Stimulated activated CD4-positive, alpha-beta T cell treated with anti-CD3 and anti-CD28 coated beads, Interleukin-2, amount 100 ng/mL, for 4 hours (primary cell): ENCODE data around the gene SMARCE1.

Source experiments
- DNase-seq: peaks from one replicate; pipeline ENCODE4 v3.0.0-alpha.2; 2020; ENCODE audit warnings: low read depth

The SMARCE1 gene

GRCh38 chr17:40647624-40648383, at the start of gene SMARCE1:
TSS of gene SMARCE1 (minus strand) at chr17:40647818. CDS start at chr17:40645802, 2,016 bp downstream.
- peak; percentile 41 for DNase-seq

- DNase-seq: no peak
Measured at GRCh38 chr17:40697297-40697696, 49.7 kb upstream of the SMARCE1 start.

GRCh38 chr17:40696651-40697072, 49.0 kb upstream of the SMARCE1 start:
- DNase-seq: no peak

GRCh38 chr17:40695874-40696472, 48.4 kb upstream of the SMARCE1 start:
- no peak for DNase-seq

GRCh38 chr17:40694584-40694983, 47.0 kb upstream of the SMARCE1 start:
- DNase-seq: no peak

- no peak for DNase-seq
Measured at GRCh38 chr17:40687106-40687505, 39.5 kb upstream of the SMARCE1 start.

GRCh38 chr17:40686192-40686591, 38.6 kb upstream of the SMARCE1 start:
- no peak for DNase-seq

GRCh38 chr17:40680998-40681397, 33.4 kb upstream of the SMARCE1 start:
- no peak for DNase-seq

GRCh38 chr17:40679523-40679907, 31.9 kb upstream of the SMARCE1 start:
- no peak for DNase-seq

GRCh38 chr17:40678902-40679522, 31.4 kb upstream of the SMARCE1 start:
- no peak for DNase-seq

- no peak for DNase-seq
Measured at GRCh38 chr17:40675905-40676304, 28.3 kb upstream of the SMARCE1 start.

- DNase-seq: no peak
Measured at GRCh38 chr17:40672654-40673053, 25.0 kb upstream of the SMARCE1 start.

- no peak for DNase-seq
Measured at GRCh38 chr17:40671282-40671681, 23.7 kb upstream of the SMARCE1 start.

GRCh38 chr17:40666331-40666730, 18.7 kb upstream of the SMARCE1 start:
- no peak for DNase-seq

- no peak for DNase-seq
Measured at GRCh38 chr17:40664582-40665333, 17.1 kb upstream of the SMARCE1 start, which contains the start of gene KRT222. TSS of gene KRT222 (minus strand) at chr17:40665177. CDS start at chr17:40665099, 78 bp downstream.

- no peak for DNase-seq
Measured at GRCh38 chr17:40663252-40663651, 15.6 kb upstream of the SMARCE1 start.

GRCh38 chr17:40659911-40660310, 12.3 kb upstream of the SMARCE1 start:
- no peak for DNase-seq

- no peak for DNase-seq
Measured at GRCh38 chr17:40658396-40658795, 10.8 kb upstream of the SMARCE1 start.

GRCh38 chr17:40651939-40652338, 4.3 kb upstream of the SMARCE1 start:
- no peak for DNase-seq

- DNase-seq: no peak
Measured at GRCh38 chr17:40648384-40648968, 858 bp upstream of the SMARCE1 start.

- no peak for DNase-seq
Measured at GRCh38 chr17:40646791-40647623, 611 bp downstream of the SMARCE1 start.
